T-cell (primary cell): ENCODE measurements around the gene RNASE12. TPM values are rescaled to one million over a fixed set of nuclear protein-coding genes. Genes with fewer than 3 reads are reported as not detected.

ENCODE experiments used
- ATAC-seq, 4 experiments: fragments of 200-7000 bp in 3 of 4; fragments of 150-1000 bp in 1 of 4; cut with Tn5 transposase; replicated peaks in 1 of 4; 1 replicate in 3 of 4; 2 replicates in 1 of 4; pipeline ENCODE4 v1.10.0; 2021; ENCODE audit warnings: moderate library complexity in 3 of 4, mild to moderate bottlenecking in 2 of 4, moderate number of reproducible peaks in 1 of 4
- CTCF ChIA-PET, 2 donors: fragments of 300-600 bp; sonication (Branson Sonifier 250); formaldehyde crosslinking; loops; one replicate each; lab custom pipeline; 2022; ENCODE audit warnings: antibody characterized with exemption in 2 of 2; lab: Charles Lee
- POLR2A ChIA-PET, 2 donors: fragments of 300-600 bp; sonication (Branson Sonifier 250); formaldehyde crosslinking; loops; one replicate each; lab custom pipeline; 2022; ENCODE audit warnings: antibody characterized with exemption in 2 of 2; lab: Charles Lee
- DNase-seq, 35 experiments: peaks; one replicate each; pipeline versions ENCODE4 v3.0.0 to v3.0.0-alpha.2; 2013 to 2023
- H3K27ac ChIP-seq: one replicate; pipeline ENCODE4 v1.5.1; 2013; ENCODE audit warnings: low read length
- H3K27me3 ChIP-seq, 2 experiments: replicated peaks in 1 of 2; 1 replicate in 1 of 2; 2 replicates in 1 of 2; pipeline versions ENCODE4 v1.6.1 to v1.7.0; 2013; ENCODE audit warnings: low read length in 1 of 2, mixed read lengths in 1 of 2; ENCODE audit not compliant: control insufficient read depth in 2 of 2, insufficient read depth in 2 of 2; ENCODE audit errors: extremely low read depth in 1 of 2
- H3K36me3 ChIP-seq, 2 donors: 1 replicate in 1 of 2; 2 replicates in 1 of 2; pipeline versions ENCODE4 v1.6.1 to v1.7.0; 2013; ENCODE audit warnings: low read length in 1 of 2; ENCODE audit not compliant: control insufficient read depth in 2 of 2, insufficient read depth in 1 of 2; ENCODE audit errors: extremely low read depth in 1 of 2
- H3K4me1 ChIP-seq, 2 experiments: 1 replicate in 1 of 2; 2 replicates in 1 of 2; pipeline versions ENCODE4 v1.6.1 to v1.7.0; 2013; ENCODE audit warnings: low read length in 2 of 2, mixed read lengths in 1 of 2; ENCODE audit not compliant: insufficient read depth in 2 of 2, control insufficient read depth in 1 of 2; ENCODE audit errors: extremely low read depth in 1 of 2
- H3K4me3 ChIP-seq, 2 donors: 1 replicate in 1 of 2; 2 replicates in 1 of 2; pipeline versions ENCODE4 v1.5.1 to v1.7.0; 2013; ENCODE audit warnings: mild to moderate bottlenecking in 2 of 2, low read length in 1 of 2, moderate library complexity in 1 of 2; ENCODE audit not compliant: control insufficient read depth in 1 of 2; ENCODE audit errors: extremely low read depth in 1 of 2
- H3K9me3 ChIP-seq: 2 replicates; pipeline ENCODE4 v1.7.0; 2013
- H3K27ac Mint-ChIP-seq, 2 donors: one replicate each; pipeline ENCODE4 v1.8.0; 2020 to 2021; ENCODE audit warnings: mild to moderate bottlenecking in 2 of 2, mixed read lengths in 2 of 2
- H3K27me3 Mint-ChIP-seq, 2 donors: one replicate each; pipeline ENCODE4 v1.8.0; 2021 to 2022; ENCODE audit warnings: mixed read lengths in 2 of 2
- H3K36me3 Mint-ChIP-seq: one replicate; pipeline ENCODE4 v1.8.0; 2021; ENCODE audit warnings: mixed read lengths
- H3K4me1 Mint-ChIP-seq, 3 donors: one replicate each; pipeline ENCODE4 v1.8.0; 2020 to 2022; ENCODE audit warnings: mixed read lengths in 3 of 3, mild to moderate bottlenecking in 1 of 3
- H3K4me3 Mint-ChIP-seq, 3 donors: one replicate each; pipeline ENCODE4 v1.8.0; 2020 to 2022; ENCODE audit warnings: mild to moderate bottlenecking in 3 of 3, mixed read lengths in 3 of 3, moderate library complexity in 3 of 3
- H3K9me3 Mint-ChIP-seq, 3 donors: one replicate each; pipeline ENCODE4 v1.8.0; 2020 to 2022; ENCODE audit warnings: mixed read lengths in 3 of 3
- WGBS: methylation state at CpG from one replicate; pipeline ENCODE4 v1.1.5; 2013; ENCODE audit warnings: missing lambda C conversion rate; ENCODE audit not compliant: insufficient coverage; 5-methylcytosine and 5-hydroxymethylcytosine counted together
- total RNA-seq, 35 experiments: library from RNA in 6 of 35; stranded (reverse) in 6 of 35; fragments of 120-200 nt in 1 of 35; gene quantifications; one replicate each; pipeline versions ENCODE4 v1.2.1 to v1.2.4 and lab custom pipeline; 2013 to 2026

Gene RNASE12
- total RNA-seq, 5 donors from 2014 or later (not counting 1 experiment from before 2014, with no cell fraction given) = not detected

DNA sequence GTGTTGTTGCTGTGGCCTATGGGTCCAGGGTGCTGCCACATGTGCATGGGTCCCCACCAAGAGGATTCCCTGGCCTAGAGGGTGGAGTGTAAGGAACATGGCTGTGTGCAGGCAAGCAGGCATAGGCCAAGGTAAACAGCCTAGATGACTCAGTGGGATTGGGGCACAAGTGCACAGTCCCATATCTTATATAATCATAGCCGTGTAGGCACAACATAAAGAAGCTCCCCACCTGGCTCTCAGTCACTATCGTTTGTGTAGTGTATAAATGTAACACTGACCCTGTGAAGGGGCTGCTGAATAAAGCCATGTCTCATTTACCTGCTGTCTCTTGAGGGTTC lies 15.7 kb upstream of the RNASE12 start:
- DNase-seq = no peak
- WGBS = no CpG with 5 or more reads among the region's 2 CpGs
- ChIA-PET POLR2A (no interaction called here), CTCF (interaction anchor here (0.6 to 5.1 kb wide), 4 partner anchors 13 to 280 kb away, joined by 5 to 69 read pairs (median 24); no protein-coding TSS in a partner anchor)
- no peaks in the 10 kb centered on the region for H3K36me3 Mint-ChIP-seq
- H3K9me3 Mint-ChIP-seq = no peaks in the 10 kb centered on the region
- H3K27ac ChIP-seq = no peak overlapping the region
- ATAC-seq = no peak
- no peak overlapping the region for H3K4me3 Mint-ChIP-seq
- no peaks in the 10 kb centered on the region for H3K27me3 Mint-ChIP-seq
- H3K9me3 ChIP-seq = no peaks in the 10 kb centered on the region
- H3K4me3 ChIP-seq = no peak overlapping the region
- peaks cover 0 to 1% (median 0%) of the 10 kb centered on the region in 3 donors for H3K4me1 Mint-ChIP-seq
- H3K36me3 ChIP-seq = no peaks in the 10 kb centered on the region
- H3K4me1 ChIP-seq = peaks cover 10 to 15% of the 10 kb centered on the region in 2 experiments
- no peak overlapping the region for H3K27ac Mint-ChIP-seq
- H3K27me3 ChIP-seq = no peaks in the 10 kb centered on the region

- POLR2A ChIA-PET = no interaction called here
These were observed 15.2 kb upstream of the RNASE12 start for GRCh38 chr14:20606190-20606901.

DNA sequence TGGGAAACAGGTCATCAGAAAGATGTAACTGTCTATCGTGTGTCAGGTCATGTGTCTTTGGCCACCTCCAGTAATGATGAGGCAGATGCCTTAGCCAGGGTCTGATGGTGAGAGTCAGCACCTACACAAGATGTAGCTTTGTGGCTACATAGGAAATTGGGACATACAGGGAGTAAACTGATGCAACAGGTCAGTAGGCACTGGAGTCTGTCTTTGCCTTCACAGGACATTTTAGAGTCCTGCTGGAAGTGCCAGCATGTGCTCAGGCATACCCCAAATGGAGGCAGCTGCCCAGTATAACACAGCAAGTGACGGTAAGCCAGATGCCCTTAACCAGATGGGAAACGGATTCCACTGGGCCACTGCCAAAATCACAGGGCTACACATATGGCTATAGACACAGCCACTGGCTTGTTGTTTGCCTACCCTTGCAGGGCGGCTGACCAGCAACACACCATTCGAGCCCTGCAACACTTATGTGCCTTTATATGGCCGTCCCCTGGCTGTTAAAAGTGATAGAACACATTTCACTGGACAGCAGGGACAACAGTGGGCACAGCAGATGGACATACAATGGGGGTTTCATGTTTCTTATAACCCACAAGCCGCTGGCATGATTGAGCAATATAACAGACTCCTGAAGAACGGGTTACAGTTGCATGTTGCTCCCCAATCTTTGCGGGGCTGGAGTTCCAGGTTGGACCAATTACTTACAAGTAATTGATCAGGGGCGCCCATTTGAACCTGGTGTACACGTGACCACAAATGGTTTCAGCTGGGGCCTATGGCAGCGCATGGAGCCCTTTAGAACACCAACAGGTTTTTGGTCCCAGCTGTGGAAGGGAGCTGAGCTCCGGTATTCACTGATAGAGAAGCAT lies 12.9 kb upstream of the RNASE12 start:
- Mint-ChIP-seq H3K4me3 (no peak overlapping the region), H3K36me3 (no peaks in the 10 kb centered on the region), H3K9me3 (no peaks in the 10 kb centered on the region), H3K27ac (no peak overlapping the region), H3K4me1 (peaks cover 0 to 1% (median 0%) of the 10 kb centered on the region in 3 donors), H3K27me3 (no peaks in the 10 kb centered on the region)
- Histone ChIP-seq H3K36me3 (no peaks in the 10 kb centered on the region), H3K27ac (no peak overlapping the region), H3K4me1 (no peaks in the 10 kb centered on the region), H3K27me3 (peaks cover 0 to 3% of the 10 kb centered on the region in 2 experiments), H3K4me3 (no peak overlapping the region), H3K9me3 (no peaks in the 10 kb centered on the region)
- POLR2A ChIA-PET = no interaction called here
- ATAC-seq (no peak), DNase-seq (no peak)
- CTCF ChIA-PET = no interaction called here
- 89% methylated on average over 13 of the region's 13 CpGs for WGBS

More at GRCh38 chr14:20606190-20606901, 15.2 kb upstream of the RNASE12 start:
- Mint-ChIP-seq H3K4me1 (peaks cover 0 to 1% (median 0%) of the 10 kb centered on the region in 3 donors), H3K27me3 (no peaks in the 10 kb centered on the region), H3K36me3 (no peaks in the 10 kb centered on the region), H3K27ac (no peak overlapping the region), H3K4me3 (no peak overlapping the region), H3K9me3 (no peaks in the 10 kb centered on the region)
- Histone ChIP-seq H3K27me3 (no peaks in the 10 kb centered on the region), H3K4me1 (peaks cover 10 to 13% of the 10 kb centered on the region in 2 experiments), H3K9me3 (no peaks in the 10 kb centered on the region), H3K27ac (no peak overlapping the region), H3K36me3 (no peaks in the 10 kb centered on the region), H3K4me3 (no peak overlapping the region)
- CTCF ChIA-PET = interaction anchor here (0.6 to 5.1 kb wide), 5 partner anchors 14 to 280 kb away, joined by 3 to 69 read pairs (median 6); no protein-coding TSS in a partner anchor
- no peak for ATAC-seq
- no peak for DNase-seq
- WGBS = 57% methylated on average over 7 of the region's 8 CpGs

DNA sequence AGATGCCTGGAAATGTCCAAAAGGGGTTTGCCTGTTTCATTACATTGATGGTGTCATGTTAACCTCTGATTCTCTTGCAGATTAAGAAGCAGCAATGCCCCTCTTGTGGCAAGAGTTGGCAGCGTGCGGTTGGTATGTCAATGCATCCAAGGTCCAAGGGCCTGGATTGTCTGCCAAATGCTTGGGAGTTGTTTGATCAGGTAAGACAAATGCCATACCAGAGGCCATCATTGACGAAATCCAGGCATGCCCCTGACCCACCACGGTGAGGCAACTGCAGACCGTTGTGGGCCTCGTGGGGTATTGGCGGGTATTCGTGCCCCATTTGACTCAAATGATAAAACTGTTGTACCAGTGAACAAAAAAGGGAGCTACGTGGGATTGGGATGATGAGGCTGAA lies 11.4 kb upstream of the RNASE12 start:
- Histone ChIP-seq H3K4me1 (no peaks in the 10 kb centered on the region), H3K27ac (no peak overlapping the region), H3K9me3 (no peaks in the 10 kb centered on the region), H3K27me3 (peaks cover 0 to 5% of the 10 kb centered on the region in 2 experiments), H3K36me3 (no peaks in the 10 kb centered on the region), H3K4me3 (no peak overlapping the region)
- ChIA-PET POLR2A (no interaction called here), CTCF (no interaction called here)
- no peak for DNase-seq
- Mint-ChIP-seq H3K27ac (no peak overlapping the region), H3K27me3 (no peaks in the 10 kb centered on the region), H3K4me3 (no peak overlapping the region), H3K9me3 (no peaks in the 10 kb centered on the region), H3K4me1 (no peaks in the 10 kb centered on the region), H3K36me3 (no peaks in the 10 kb centered on the region)
- no peak for ATAC-seq
- 84% methylated on average over 9 of the region's 9 CpGs for WGBS

- no peaks in the 10 kb centered on the region for H3K4me1 Mint-ChIP-seq
- H3K27me3 Mint-ChIP-seq = no peaks in the 10 kb centered on the region
- WGBS = 87% methylated on average over 12 of the region's 12 CpGs
- CTCF ChIA-PET = interaction anchor here in 1 of 2 donors (0.6 to 0.7 kb wide), 2 partner anchors 95 to 274 kb away, joined by 3 read pairs; no protein-coding TSS in a partner anchor
- Histone ChIP-seq H3K4me1 (no peaks in the 10 kb centered on the region), H3K36me3 (no peaks in the 10 kb centered on the region), H3K9me3 (no peaks in the 10 kb centered on the region), H3K27ac (no peak overlapping the region), H3K27me3 (peaks cover 0 to 6% of the 10 kb centered on the region in 2 experiments), H3K4me3 (no peak overlapping the region)
- ATAC-seq = no peak
- no peaks in the 10 kb centered on the region for H3K9me3 Mint-ChIP-seq
- H3K4me3 Mint-ChIP-seq = no peak overlapping the region
- no peak for DNase-seq
- no peaks in the 10 kb centered on the region for H3K36me3 Mint-ChIP-seq
- H3K27ac Mint-ChIP-seq = no peak overlapping the region
- POLR2A ChIA-PET = no interaction called here
These were observed 10.3 kb upstream of the RNASE12 start for GRCh38 chr14:20601522-20601921.

DNA sequence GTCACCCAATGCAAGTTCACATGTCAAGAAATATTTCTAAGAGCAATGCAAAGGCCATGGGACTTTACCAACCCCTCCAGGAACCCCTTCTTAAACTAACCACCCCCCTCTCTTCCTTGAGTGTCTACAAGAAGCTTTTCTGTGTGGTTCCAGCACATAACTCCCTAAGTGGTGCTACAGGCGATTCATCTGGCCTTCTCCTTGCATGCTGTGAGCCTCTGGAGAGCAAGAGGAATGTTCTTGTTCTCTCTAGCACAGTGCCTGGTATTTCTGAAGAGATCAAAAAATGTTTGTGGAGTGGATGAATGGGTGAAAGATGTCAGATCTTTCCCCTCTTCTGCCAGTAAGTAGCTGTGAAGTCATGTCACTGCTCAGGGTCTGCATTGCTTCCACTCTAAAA lies 5.9 kb upstream of the RNASE12 start:
- no peaks in the 10 kb centered on the region for H3K36me3 ChIP-seq
- Mint-ChIP-seq H3K27me3 (peaks cover 0 to 6% of the 10 kb centered on the region in 2 donors), H3K4me1 (peaks cover 4 to 9% (median 5%) of the 10 kb centered on the region in 3 donors), H3K9me3 (no peaks in the 10 kb centered on the region), H3K4me3 (no peak overlapping the region), H3K27ac (no peak overlapping the region), H3K36me3 (no peaks in the 10 kb centered on the region)
- no peak overlapping the region for H3K27ac ChIP-seq
- WGBS = 86% methylated on average over 1 of the region's 1 CpG
- no peak for DNase-seq
- H3K27me3 ChIP-seq = peaks cover 0 to 6% of the 10 kb centered on the region in 2 experiments
- ATAC-seq = no peak
- ChIA-PET POLR2A (no interaction called here), CTCF (interaction anchor here in 1 of 2 donors (0.6 kb wide), 1 partner anchor 112 kb away, joined by 4 read pairs; no protein-coding TSS in a partner anchor)
- H3K4me1 ChIP-seq = no peaks in the 10 kb centered on the region
- no peak overlapping the region for H3K4me3 ChIP-seq
- no peaks in the 10 kb centered on the region for H3K9me3 ChIP-seq
